HEK293 (cell line): Measurements from ENCODE around the gene ZC3H4.
A peak's percentile ranks its signal among the peaks of the same experiment; 100 is the strongest.

Experiments
- CTCF ChIA-PET: fragments of 350-600 bp; formaldehyde crosslinking; extraction: SDS; loops from one replicate; lab custom pipeline; 2021; ENCODE audit warnings: antibody characterized with exemption; lab: Yijun Ruan, JAX
- POLR2A ChIA-PET: fragments of 300-600 bp; formaldehyde crosslinking; extraction: SDS; loops from one replicate; lab custom pipeline; 2020; ENCODE audit warnings: antibody characterized with exemption, inconsistent platforms; lab: Yijun Ruan, JAX
- H3K27ac ChIP-seq: fragments of 200-500 bp; sonication (Bioruptor generic); 2 replicates; pipeline ENCODE4 v1.5.1; 2014; ENCODE audit warnings: low read depth, low read length, control low read depth, inconsistent platforms; ENCODE audit errors: extremely low read depth
- H3K36me3 ChIP-seq, 2 experiments: fragments of 200-500 bp in 1 of 2; sonication (Bioruptor generic) in 1 of 2; 1 replicate in 1 of 2; 2 replicates in 1 of 2; pipeline ENCODE4 v1.5.1; 2014 to 2017; ENCODE audit warnings: inconsistent platforms in 2 of 2, low read length in 2 of 2; ENCODE audit not compliant: control insufficient read depth in 2 of 2, insufficient read depth in 1 of 2
- H3K4me1 ChIP-seq: fragments of 200-500 bp; sonication (Bioruptor generic); 2 replicates; pipeline ENCODE4 v1.5.1; 2014; ENCODE audit warnings: mild to moderate bottlenecking, low read length, inconsistent platforms; ENCODE audit not compliant: control insufficient read depth, insufficient read depth
- H3K4me3 ChIP-seq: 2 replicates; pipeline ENCODE4 v1.5.1; 2011; ENCODE audit warnings: low read depth, mild to moderate bottlenecking, control low read depth, low read length, moderate library complexity
- H3K9me3 ChIP-seq: fragments of 200-500 bp; sonication (Bioruptor generic); 2 replicates; pipeline ENCODE4 v1.5.1; 2014; ENCODE audit warnings: low read depth, low read length, inconsistent platforms; ENCODE audit not compliant: control insufficient read depth, insufficient read depth
- KLF7 ChIP-seq: fragments of 450-650 bp; formaldehyde crosslinking; IDR thresholded peaks from 2 replicates; pipeline ENCODE4 v1.5.1; 2016; ENCODE audit warnings: missing biosample characterization, missing genetic modification characterization, borderline replicate concordance
- PRDM10 ChIP-seq: fragments of 450-650 bp; formaldehyde crosslinking; IDR thresholded peaks from 2 replicates; pipeline ENCODE4 v1.5.1; 2016; ENCODE audit warnings: missing biosample characterization, missing genetic modification characterization
- PRDM2 ChIP-seq: fragments of 450-650 bp; formaldehyde crosslinking; IDR thresholded peaks from 2 replicates; pipeline ENCODE4 v1.5.1; 2016; ENCODE audit warnings: missing biosample characterization, missing genetic modification characterization, borderline replicate concordance
- YY1 ChIP-seq: fragments of 450-650 bp; formaldehyde crosslinking; IDR thresholded peaks from 2 replicates; pipeline ENCODE4 v1.5.1; 2018; ENCODE audit warnings: missing biosample characterization, missing genetic modification characterization
- ZNF132 ChIP-seq: fragments of 450-650 bp; formaldehyde crosslinking; IDR thresholded peaks from 2 replicates; pipeline ENCODE4 v1.5.1; 2017; ENCODE audit warnings: missing biosample characterization, missing genetic modification characterization, borderline replicate concordance
- ZNF155 ChIP-seq: fragments of 450-650 bp; formaldehyde crosslinking; IDR thresholded peaks from 2 replicates; pipeline ENCODE4 v1.5.1; 2016; ENCODE audit warnings: missing biosample characterization, missing genetic modification characterization
- ZNF274 ChIP-seq, 2 experiments: fragments of 200-500 bp in 1 of 2; fragments of 450-650 bp in 1 of 2; sonication (Bioruptor generic) in 1 of 2; formaldehyde crosslinking in 1 of 2; IDR thresholded peaks; 2 replicates each; pipeline versions ENCODE4 v1.5.1 to v1.6.1; 2014 to 2016; ENCODE audit warnings: borderline replicate concordance in 1 of 2, inconsistent platforms in 1 of 2, low read length in 1 of 2, missing biosample characterization in 1 of 2, missing genetic modification characterization in 1 of 2
- ZNF280D ChIP-seq: fragments of 450-650 bp; formaldehyde crosslinking; IDR thresholded peaks from 2 replicates; pipeline ENCODE4 v1.5.1; 2016; ENCODE audit warnings: missing biosample characterization, missing genetic modification characterization
- ZNF350 ChIP-seq: fragments of 450-650 bp; formaldehyde crosslinking; IDR thresholded peaks from 2 replicates; pipeline ENCODE4 v1.5.0; 2017; ENCODE audit warnings: missing biosample characterization, mild to moderate bottlenecking, missing genetic modification characterization
- ZNF394 ChIP-seq: fragments of 450-650 bp; formaldehyde crosslinking; IDR thresholded peaks from 2 replicates; pipeline ENCODE4 v1.5.1; 2016; ENCODE audit warnings: missing biosample characterization, missing genetic modification characterization, mild to moderate bottlenecking, moderate library complexity, borderline replicate concordance
- ZNF416 ChIP-seq: fragments of 450-650 bp; formaldehyde crosslinking; IDR thresholded peaks from 2 replicates; pipeline ENCODE4 v1.5.1; 2016; ENCODE audit warnings: missing biosample characterization, missing genetic modification characterization
- ZNF426 ChIP-seq: fragments of 450-650 bp; formaldehyde crosslinking; IDR thresholded peaks from 2 replicates; pipeline ENCODE4 v1.5.1; 2017; ENCODE audit warnings: missing biosample characterization, missing genetic modification characterization, mild to moderate bottlenecking, inconsistent platforms, moderate library complexity
- ZNF621 ChIP-seq: fragments of 450-650 bp; formaldehyde crosslinking; IDR thresholded peaks from 2 replicates; pipeline ENCODE4 v1.5.1; 2017; ENCODE audit warnings: missing biosample characterization, missing genetic modification characterization
- ZNF626 ChIP-seq: fragments of 450-650 bp; sonication (Bioruptor Pico); formaldehyde crosslinking; IDR thresholded peaks from 2 replicates; pipeline ENCODE4 v1.5.1; 2018; ENCODE audit warnings: missing biosample characterization, missing genetic modification characterization, inconsistent platforms
- ZNF654 ChIP-seq: fragments of 450-650 bp; formaldehyde crosslinking; IDR thresholded peaks from 2 replicates; pipeline ENCODE4 v1.5.1; 2016; ENCODE audit warnings: low read depth, missing biosample characterization, missing genetic modification characterization
- ZNF792 ChIP-seq: fragments of 450-650 bp; formaldehyde crosslinking; IDR thresholded peaks from 2 replicates; pipeline ENCODE4 v1.5.1; 2016; ENCODE audit warnings: missing biosample characterization, missing genetic modification characterization
- ZSCAN23 ChIP-seq: fragments of 450-650 bp; formaldehyde crosslinking; IDR thresholded peaks from 2 replicates; pipeline ENCODE4 v1.5.1; 2016; ENCODE audit warnings: missing biosample characterization, missing genetic modification characterization
- ZSCAN30 ChIP-seq: fragments of 450-650 bp; IDR thresholded peaks from 2 replicates; pipeline ENCODE4 v1.5.1; 2018; ENCODE audit warnings: missing biosample characterization, mild to moderate bottlenecking, missing genetic modification characterization, moderate library complexity

Gene ZC3H4

GRCh38 chr19:47026889-47027288 lies 86.7 kb downstream of the ZC3H4 start (continued):
- no peak for TF ChIP-seq PRDM10 (tag by site-specific recombination)
- TF ChIP-seq ZNF792 (tag by site-specific recombination) = peak; percentile 98
- TF ChIP-seq ZNF621 = no peak
- TF ChIP-seq ZNF416 (tag by site-specific recombination) = no peak
- no peak for TF ChIP-seq ZSCAN30 (tag by site-specific recombination)
- no peak for TF ChIP-seq YY1 (tag by site-specific recombination)
- no peak for TF ChIP-seq ZNF654 (tag by site-specific recombination)
- TF ChIP-seq ZNF155 = no peak
- no peak for TF ChIP-seq ZNF274 (IDR thresholded peaks at IDR 0.05; ENCODE audit: low read length)
- TF ChIP-seq ZNF274 (tag by site-specific recombination; IDR thresholded peaks at IDR 0.05; ENCODE audit: borderline replicate concordance) = no peak
- no peak for TF ChIP-seq ZNF426 (tag by site-specific recombination)
- no peak for TF ChIP-seq ZSCAN23
- TF ChIP-seq, all 188 proteins: peak for 4

- Histone ChIP-seq H3K9me3 (no peaks in the 10 kb centered on the region), H3K4me1 (peaks cover 7% of the 10 kb centered on the region), H3K27ac (no peak overlapping the region), H3K36me3 (no peaks in the 10 kb centered on the region), H3K4me3 (no peak overlapping the region)
- CTCF ChIA-PET = interaction anchor here (0.6 to 1.5 kb wide), 4 partner anchors 13 to 365 kb away, joined by 3 to 10 read pairs (median 4); partner anchors contain the start of genes DACT3 and ZC3H4
- POLR2A ChIA-PET = interaction anchor here (0.6 to 1.0 kb wide), 3 partner anchors 19 to 87 kb away, joined by 3 to 4 read pairs (median 3); partner anchors contain the start of gene ZC3H4
- TF ChIP-seq ZNF350 (tag by site-specific recombination) (no peak), ZNF132 (tag by site-specific recombination) (no peak), ZNF394 (tag by site-specific recombination) (peak; percentile 18; the same call in 1 of the 2 replicates), ZNF280D (tag by site-specific recombination) (peak; percentile 58; the same call in 1 of the 2 replicates), PRDM10 (tag by site-specific recombination) (no peak), PRDM2 (tag by site-specific recombination) (no peak), ZNF626 (tag by site-specific recombination) (no peak), KLF7 (tag by site-specific recombination) (no peak)
Measured at GRCh38 chr19:47026156-47026555, 87.4 kb downstream of the ZC3H4 start.
